IPS DF 4.7 (cell line): Measurements from ENCODE around the gene SIGLECL1.
"Not testable (repeated sequence)": the region's sequence is repeated elsewhere in the genome, so short reads cannot be mapped to it uniquely, and the experiment has no call there.

Experiments used
- DNase-seq: peaks from one replicate; pipeline ENCODE4 v3.0.0-alpha.2; 2013; ENCODE audit warnings: low spot score; ENCODE audit errors: extremely low read depth

Gene SIGLECL1

DNA sequence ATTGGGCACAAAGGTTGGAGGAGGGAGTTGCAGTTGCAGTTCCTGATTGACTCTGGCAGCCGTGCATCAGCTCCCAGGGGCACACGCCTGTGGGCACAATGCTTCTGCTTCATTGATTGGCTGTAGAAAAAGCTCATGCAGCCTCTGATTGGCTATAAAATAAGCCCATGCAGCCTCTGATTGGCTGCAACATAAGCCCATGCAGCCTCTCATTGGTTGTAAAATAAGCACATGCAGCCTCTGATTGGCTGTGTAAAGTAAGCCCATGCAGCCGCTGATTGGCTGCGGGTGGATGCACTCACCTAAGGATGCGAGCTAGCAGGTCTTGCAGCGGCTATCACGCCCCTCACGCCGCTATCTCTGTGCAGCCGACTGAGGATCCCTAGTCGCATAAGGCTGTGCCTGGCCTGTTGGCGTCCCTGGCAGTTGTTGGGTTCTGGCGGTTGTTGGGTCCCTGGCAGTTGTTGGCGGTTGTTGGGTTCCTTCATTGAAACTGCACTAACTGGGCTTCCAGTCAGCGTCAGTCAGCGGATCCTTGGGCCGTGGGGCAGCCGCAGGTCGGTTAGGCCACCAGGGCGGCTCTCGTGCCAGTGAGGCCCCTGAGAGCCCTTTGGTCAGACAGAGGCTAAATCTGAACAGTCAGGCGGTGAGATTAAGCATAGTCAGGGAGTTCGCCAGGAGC is at the start of gene SIGLECL1:
Gene SIGLECL1, plus strand, starts transcription at position 295 of the 682 bp plus-strand sequence. CDS start 12,993 bp downstream, outside the sequence.
- DNase-seq: no peak

DNA sequence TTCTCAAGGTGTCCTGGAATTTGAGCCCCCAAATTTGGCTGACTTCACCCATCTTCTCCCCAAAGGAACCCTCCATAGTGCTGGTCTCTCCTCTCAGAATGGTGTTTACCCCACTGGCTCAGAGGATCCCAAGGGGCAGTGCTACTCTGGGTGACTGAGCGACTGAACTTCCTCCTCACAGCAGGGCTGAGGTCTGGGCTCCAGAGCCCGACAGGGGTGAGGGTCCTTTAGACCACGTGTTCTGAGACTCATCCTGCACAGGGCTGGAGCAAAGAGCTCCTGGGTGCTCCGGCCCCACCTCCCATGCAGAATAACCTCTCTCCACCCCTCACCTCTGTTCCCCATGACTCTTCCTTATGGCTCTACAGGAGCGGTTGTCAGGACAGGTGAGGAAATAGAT is 49.2 kb upstream of the SIGLECL1 start:
- DNase-seq: no peak

DNA sequence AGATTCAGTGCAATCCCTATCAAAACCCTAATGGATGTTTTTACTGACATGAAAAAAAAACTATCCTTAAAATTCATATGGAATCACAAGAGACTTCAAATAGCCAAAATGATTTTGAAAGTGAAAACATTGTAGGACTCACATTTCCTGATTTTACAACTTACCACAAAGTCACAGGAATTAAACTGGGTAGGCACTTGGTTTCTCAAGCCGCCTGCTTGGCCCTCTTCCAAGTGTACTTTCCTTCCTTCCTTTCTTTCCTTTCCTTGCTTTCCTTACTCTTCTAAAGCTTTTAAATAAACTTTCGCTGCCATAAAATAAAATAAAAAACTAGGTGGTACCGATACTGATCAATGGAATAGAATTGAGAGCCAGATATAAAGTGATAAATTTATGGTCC is 47.0 kb upstream of the SIGLECL1 start:
- no peak for DNase-seq

DNA sequence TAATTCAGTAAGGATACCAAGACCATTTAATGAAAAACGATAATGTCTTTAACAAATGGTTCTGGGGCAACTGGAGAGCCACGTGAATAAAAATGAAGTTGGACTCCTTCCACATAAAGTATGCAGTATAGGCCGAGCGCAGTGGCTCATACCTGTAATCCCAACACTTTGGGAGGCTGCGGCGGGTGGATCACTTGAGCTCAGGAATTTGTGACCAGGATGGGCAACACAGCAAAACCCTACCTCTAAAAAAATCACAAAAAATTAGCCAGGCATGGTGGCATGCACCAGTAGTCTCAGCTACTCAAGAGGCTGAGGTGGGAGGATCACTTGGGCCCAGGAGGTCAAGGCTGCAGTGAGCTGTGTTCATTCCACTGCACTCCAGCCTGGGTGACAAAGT is 46.6 kb upstream of the SIGLECL1 start:
- DNase-seq: no peak

DNA sequence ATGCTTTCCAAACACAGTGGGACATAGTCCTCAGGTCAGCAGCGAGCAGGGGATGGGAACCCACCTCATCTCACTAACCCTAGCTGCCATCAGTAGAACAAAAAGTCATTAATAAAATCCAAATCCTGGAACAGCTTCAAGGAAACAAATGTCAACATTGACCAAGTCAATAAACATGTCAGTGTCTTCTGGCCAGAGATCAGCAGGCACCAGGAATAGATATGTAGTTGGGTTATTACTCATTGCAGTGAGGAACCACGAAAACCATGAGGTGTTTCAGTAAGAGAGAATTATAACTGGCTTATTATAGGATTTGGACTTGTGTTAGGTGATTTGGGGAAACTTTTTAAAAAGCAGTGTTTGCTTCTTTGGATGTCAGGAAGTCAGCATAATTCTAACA is 43.1 kb upstream of the SIGLECL1 start:
- no peak for DNase-seq

DNA sequence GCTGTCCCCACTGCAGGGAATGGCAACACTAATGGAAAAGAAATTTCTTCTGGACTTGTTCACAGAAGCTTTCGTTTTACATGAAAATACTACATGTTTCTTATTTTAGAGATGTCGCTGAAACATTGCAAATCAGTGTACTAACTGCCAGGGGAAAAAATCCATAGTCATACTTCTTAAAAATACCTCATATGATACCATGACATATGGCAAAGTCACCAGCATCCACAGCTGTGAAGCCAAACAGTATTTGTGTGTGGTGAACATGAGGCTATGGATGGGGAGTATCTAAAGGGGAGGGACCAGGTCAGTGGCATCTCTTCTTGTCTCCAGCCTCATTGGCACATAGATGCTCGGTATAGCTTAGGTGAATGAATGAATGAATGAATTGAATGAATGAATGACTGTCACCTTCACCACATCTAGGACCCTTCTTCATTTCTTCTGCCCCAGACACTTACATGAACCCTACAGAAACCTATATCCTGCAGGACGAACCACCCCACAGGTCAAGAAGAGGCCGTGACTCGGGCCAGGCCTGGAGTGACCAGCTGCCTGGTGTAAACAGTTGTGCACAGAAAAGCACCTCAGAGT is 40.6 kb upstream of the SIGLECL1 start:
- DNase-seq: no peak

DNA sequence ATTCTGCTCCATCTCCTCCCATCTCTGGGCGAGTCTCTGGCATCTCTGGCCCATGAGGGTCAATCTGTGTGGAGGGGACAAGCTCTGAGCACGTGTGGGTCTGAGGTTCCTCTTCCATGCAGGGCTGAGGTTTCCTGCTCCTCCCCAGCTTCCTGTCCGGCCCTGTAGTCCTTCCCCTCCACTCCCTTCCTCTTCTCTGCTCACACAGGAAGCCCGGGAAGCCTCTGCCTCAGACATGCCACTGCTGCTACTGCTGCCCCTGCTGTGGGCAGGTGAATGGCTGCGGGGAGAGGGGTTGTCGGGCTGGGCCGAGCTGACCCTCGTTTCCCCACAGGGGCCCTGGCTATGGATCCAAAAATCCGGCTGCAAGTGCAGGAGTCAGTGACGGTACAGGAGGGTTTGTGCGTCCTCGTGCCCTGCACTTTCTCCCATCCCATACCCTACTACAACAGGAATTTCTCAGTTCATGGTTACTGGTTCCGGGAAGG is 40.0 kb upstream of the SIGLECL1 start:
- DNase-seq: not testable (repeated sequence)

DNA sequence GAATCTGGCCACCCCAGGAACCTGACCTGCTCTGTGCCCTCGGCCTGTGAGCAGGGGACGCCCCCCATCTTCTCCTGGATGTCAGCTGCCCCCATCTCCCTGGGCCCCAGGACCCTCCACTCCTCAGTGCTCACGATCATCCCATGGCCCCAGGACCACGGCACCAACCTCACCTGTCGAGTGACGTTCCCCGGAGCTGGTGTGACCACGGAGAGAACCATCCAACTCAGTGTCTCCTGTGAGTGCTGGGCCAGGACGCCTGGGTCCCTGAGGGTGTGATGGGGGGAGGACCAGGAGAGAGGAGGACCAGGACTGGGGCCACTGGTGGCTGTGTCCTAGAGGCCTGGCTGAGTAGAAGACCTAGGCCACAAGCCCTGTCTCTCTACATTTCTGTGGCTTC is 39.0 kb upstream of the SIGLECL1 start:
- DNase-seq: no peak

DNA sequence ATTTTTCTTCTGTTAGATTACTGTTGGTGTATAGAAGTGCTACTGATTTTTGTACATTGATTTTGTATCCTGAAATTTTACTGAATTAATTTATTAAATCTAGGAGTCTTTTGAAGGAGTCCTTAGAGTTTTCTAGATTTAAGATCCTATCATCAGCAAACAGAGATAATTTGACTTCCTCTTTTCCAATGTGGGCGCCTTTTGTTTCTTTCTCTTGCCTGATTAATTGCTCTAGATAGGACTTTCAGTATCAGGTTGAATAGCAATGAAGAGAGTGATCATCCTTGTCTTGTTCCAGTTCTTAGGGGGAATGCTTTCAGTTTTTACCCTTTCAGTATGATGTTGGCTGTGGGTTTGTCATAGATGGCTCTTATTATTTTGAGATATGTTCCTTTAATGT is 31.6 kb upstream of the SIGLECL1 start:
- no peak for DNase-seq

DNA sequence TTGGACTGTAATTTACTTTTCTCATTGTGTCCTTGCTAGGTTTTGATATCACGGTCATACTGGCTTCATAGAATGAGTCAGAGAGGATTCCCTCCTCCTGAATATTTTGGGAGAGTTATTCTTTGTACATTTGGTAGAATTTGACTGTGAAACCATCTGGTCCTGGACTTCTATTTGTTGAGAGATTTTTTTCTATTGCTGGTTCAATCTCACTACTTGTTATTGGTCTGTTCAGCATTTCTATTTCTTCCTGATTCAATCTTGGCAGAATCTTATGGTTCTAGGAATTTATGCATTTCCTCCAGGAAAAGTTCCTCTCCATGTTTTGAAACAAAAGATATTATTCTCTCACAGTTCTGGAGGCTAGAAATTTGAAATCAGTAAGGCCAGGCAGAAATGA is 30.9 kb upstream of the SIGLECL1 start:
- no peak for DNase-seq

DNA sequence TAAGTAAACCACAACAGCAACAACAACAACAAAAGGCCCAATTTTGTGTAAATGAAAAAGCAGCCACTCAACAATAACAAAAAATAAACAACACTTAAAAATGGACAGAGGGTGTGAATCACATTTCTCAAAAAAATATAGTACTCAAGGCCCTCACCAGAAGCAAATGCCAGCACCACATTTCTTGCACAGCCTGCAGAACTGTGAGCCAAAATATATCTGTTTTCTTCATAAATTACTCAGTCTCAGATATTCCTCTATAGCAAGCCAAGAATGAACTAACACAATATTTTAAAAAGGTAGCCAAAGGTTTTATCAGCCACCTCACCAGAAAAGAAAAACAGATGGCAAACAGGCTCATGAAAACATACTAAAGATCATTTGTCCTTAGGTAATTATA is 29.9 kb upstream of the SIGLECL1 start:
- no peak for DNase-seq

DNA sequence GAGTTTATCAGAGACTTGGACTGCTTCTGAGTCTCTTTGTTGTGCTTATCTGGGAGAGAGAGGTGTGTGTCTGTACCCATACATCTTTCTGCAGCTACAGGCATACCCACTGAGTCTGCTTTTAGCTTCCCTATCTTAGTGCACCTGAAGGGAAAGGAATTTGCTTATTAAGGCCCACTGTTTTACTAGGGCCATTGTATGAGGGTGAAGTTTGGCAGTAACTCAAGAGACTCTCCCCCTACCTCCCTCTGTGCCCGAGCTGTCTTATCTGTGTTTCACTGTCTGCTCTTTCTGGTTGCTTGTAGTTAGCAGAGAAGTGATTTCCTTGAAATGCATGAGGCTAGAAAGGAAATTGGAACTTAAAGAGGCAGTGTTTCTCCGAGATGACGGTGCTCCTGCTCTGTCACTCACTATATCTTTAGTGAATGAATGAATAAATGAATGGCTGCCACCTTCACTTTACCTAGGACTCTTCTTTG is 26.7 kb upstream of the SIGLECL1 start:
- no peak for DNase-seq

DNA sequence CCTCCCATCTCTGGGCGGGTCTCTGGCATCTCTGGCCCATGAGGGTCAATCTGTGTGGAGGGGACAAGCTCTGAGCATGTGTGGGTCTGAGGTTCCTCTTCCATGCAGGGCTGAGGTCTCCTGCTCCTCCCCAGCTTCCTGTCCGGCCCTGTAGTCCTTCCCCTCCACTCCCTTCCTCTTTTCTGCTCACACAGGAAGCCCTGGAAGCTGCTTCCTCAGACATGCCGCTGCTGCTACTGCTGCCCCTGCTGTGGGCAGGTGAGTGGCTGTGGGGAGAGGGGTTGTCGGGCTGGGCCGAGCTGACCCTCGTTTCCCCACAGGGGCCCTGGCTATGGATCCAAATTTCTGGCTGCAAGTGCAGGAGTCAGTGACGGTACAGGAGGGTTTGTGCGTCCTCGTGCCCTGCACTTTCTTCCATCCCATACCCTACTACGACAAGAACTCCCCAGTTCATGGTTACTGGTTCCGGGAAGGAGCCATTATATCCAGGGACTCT is 25.9 kb upstream of the SIGLECL1 start, which contains the start of gene CD33:
Gene CD33, plus strand, starts transcription at position 183 of the 496 bp plus-strand sequence. Its CDS starts 39 bp downstream, at position 222.
- not testable (repeated sequence) for DNase-seq

DNA sequence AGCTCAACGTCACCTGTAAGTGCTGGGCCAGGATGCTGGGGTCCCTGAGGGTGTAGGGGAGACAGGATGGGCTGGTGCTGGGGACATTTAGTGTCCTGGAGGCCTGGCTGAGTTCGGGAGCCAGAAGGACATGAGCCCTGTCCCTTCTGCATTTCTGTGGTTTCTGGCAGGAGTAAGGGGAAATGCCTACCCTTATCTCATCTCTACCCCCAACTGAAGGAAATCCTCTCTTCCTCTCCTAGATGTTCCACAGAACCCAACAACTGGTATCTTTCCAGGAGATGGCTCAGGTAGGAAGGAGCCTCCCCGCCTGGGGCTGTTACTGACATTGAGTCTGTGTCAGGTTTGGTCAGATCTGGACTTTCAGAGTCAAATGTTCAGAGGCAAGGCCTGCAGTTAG is 24.8 kb upstream of the SIGLECL1 start:
- no peak for DNase-seq

DNA sequence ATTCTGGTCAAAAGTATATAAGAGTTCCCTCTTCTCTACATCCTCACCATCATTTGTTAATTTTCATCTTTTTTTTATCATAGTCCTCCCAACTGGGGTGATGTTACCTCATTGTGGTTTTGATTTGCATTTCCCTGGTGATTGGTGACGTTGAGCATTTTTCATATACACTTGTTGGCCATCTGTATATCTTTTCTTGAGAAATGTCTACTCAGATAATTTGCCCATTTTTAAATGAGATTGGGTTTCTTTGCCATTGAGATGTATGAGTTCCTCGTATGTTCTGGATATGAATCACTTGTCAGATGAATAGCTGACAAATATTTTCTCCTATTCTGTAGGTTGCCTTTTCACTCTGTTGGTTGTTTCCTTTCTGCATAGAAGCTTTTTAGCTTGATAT is 23.6 kb upstream of the SIGLECL1 start:
- DNase-seq: no peak

DNA sequence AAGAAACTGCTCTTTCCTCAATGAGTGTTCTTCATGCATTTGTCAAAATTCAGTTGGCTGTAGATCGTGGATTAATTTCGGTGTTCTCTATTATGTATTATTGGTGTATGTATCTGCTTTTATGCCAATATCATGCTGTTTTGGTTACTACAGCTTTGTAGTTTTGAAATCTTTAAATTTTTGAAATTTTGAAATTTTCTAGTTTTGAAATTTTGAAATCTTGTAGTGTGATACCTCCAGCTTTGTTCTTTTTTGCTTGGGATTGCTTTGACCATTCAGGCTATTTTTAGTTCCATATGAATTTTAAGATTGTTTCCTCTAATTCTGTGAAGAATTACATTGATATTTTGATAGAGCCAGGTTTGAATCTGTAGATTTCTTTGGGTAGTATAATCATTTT is 22.9 kb upstream of the SIGLECL1 start:
- no peak for DNase-seq

DNA sequence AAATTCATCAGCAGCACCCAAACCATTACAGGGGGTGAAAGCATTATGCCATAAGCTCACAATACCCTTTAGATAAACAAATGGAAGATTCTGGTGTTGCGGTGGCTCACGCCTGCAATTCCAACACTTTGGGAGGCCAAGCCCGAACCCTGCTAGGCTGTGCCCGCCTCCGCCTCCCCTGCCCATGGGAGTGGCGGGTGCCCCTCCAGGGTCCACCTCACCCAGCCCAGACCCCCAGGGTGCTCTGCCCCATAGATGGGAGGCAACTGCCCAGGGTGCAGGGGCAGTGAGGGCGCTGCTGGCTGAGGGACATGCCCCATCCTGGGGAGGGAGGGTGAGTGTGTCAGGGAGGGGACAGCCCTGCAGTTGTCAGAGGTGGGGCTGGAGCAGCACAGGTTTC is 10.0 kb upstream of the SIGLECL1 start:
- no peak for DNase-seq

DNA sequence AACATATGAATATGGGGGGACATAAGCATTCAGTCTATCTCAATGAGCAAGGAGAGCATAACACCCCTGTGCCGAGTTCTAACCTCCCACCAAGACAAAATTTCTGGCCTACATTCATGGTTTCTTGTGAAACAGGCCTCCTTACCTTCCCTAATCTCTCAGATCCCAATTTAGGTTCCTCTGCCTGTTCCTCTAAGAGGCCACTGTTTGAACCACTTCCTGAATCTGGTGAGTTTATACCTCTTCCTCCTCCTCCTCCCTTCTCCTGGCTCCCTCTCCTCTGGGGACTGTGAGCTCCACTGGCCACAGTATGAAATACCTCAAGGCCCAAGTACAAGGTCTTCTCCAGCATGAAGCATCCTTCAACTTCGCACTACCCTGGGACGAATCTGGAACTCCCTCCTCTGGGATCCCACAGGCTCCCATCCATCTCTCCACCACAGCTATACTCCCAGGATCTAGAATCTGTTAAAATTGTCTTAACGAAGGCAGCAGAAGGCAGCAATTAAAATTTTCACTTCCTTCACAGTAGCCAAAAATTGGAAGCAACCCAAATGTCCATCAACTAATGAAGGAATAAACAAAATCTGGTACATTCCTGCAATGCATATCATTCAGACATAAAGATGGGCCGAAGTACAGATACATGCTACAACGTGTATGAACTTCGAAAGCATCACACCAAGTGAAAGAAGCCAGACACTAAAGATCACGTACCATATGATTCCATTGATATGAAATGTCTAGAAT is 7.8 kb upstream of the SIGLECL1 start:
- no peak for DNase-seq

DNA sequence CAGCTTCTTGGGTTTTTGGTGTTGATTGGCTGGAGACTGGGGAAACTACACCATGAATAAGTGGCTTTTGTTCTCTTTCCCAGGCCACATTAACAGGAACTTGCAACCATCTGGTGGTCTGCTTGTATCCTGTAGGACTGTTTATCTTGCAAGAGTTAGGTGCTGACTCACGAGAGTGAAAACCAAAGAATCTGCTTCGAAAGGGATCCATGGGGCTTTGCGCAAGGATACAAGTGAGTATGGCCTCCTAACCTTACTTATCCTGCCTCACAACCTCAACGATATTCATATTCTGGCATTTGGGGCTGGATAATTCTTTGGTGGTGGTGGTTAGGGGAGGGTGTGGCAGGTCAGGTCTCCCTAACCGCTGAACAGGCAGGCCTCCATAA is 4.7 kb upstream of the SIGLECL1 start:
- no peak for DNase-seq

DNA sequence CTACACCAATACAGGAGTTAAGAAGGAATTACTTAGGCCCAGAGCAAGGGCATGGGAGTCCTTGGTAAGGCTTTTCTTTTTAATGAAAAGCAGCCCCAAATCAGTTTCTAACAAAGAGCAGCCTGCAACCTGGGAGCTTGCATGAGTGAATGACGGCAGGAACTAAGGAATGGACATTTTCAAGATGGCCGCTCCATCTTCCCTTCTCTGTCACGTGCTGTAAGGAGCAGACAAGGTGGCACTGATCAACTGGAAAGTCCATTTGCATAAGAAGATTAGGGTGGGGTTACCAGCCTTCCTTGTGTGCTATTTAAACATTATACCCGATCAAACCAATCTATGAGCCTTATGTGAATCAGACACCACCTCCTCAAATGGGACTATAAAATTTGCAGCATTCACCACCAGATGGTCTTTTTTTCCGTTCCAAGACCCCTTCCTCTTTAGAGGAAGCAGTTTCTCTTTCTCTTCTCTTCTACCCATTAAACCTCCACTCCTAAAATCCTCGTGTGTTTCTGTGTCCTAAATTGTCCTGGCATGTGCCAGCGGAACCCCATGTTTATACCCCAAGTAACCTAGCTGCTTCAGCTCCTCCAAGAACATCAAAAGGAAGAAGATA is 2.8 kb upstream of the SIGLECL1 start:
- no peak for DNase-seq

DNA sequence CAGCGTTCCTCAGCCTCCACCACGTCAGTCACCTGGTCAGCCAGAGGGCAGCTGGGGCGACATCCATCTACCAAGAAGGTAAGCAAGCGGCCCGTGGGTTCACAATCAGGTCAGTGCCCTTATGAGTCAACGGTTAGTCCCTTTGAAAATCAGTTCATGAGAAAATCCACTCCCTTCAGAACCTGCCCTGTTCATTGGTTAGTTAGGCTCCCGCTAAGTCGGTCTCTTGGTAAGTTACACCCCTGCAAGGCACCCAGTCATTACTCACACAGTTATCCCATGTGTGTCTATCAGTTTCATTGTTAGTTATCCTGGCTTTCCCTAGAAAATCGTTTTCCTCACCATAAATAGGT is 564 bp downstream of the SIGLECL1 start:
- no peak for DNase-seq
